ENCODE results near the gene EPB42. TPM values are rescaled to one million over a fixed set of nuclear protein-coding genes. Genes with fewer than 3 reads are reported as not detected.

The EPB42 gene
- total RNA-seq, 1 experiment from 2014 or later: not detected

DNA sequence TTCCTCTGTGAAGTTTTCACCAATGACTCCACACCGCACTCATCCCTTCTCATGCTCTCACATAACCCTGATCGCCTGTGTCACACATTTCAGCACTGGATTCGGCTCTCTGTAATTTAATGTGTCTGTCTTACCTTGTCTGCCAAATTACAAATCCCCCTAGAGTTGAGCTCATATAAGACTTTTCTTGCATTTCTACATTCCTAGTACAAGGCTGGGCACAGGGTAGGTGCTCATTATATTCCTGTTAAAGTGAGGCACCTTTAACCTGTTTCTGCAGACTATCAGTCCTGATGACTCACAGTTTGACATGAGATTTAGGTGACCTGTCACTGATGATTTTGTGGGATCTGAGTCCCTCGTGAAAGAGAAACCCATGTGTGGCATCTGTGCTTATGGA, 23.3 kb upstream of the EPB42 start:
- ChIA-PET RAD21 (ENCODE audit: low non-redundant PET in 1 of 2, low total read pairs in 2 of 2, uncharacterized antibody in 2 of 2, unreplicated experiment in 2 of 2) (no interaction called here), POLR2A (no interaction called here), CTCF (interaction anchor here (1.0 kb wide), 1 partner anchor 19 kb away, joined by 3 read pairs; no protein-coding TSS in a partner anchor)
- Histone ChIP-seq H3K4me2 (ENCODE audit: low read length) (no peak overlapping the region), H3K9me2 (ENCODE audit: insufficient read depth) (no peaks in the 10 kb centered on the region), H2AFZ (ENCODE audit: low read depth, low read length, poor library complexity, severe bottlenecking) (no peak overlapping the region), H3K36me3 (ENCODE audit: control insufficient read depth in 1 of 2, insufficient read depth in 2 of 2, low read length in 2 of 2) (no peaks in the 10 kb centered on the region), H3K9me3 (ENCODE audit: control insufficient read depth in 1 of 2, insufficient read depth in 1 of 2, low read depth in 1 of 2, low read length in 2 of 2) (no peaks in the 10 kb centered on the region), H3K4me3 (replicated peaks in 1 of 2; ENCODE audit: low read depth in 1 of 2, low read length in 2 of 2) (no peak overlapping the region), H3K79me2 (ENCODE audit: insufficient read depth, low read length) (no peaks in the 10 kb centered on the region), H3K27me3 (ENCODE audit: insufficient read depth, low read length) (no peaks in the 10 kb centered on the region), H3K27ac (ENCODE audit: low read depth, low read length) (no peak overlapping the region), H3K9ac (ENCODE audit: low read length) (no peak overlapping the region), H4K20me1 (ENCODE audit: insufficient read depth) (no peaks in the 10 kb centered on the region), H3K4me1 (ENCODE audit: control insufficient read depth in 1 of 2, insufficient read depth in 2 of 2, low read length in 2 of 2) (no peaks in the 10 kb centered on the region)
- no TSS peak for BruUV-seq (replicated peaks)
- no peak for ATAC-seq
- TF ChIP-seq ZFX (IDR thresholded peaks at IDR 0.05) (no peak), SIN3A (IDR thresholded peaks at IDR 0.05; ENCODE audit: low read depth) (no peak), CEBPB (IDR thresholded peaks at IDR 0.05; ENCODE audit: low read depth) (no peak), SRF (IDR thresholded peaks at IDR 0.05; ENCODE audit: low read depth) (no peak), SP1 (IDR thresholded peaks at IDR 0.05; ENCODE audit: low read depth) (no peak)
- TF ChIP-seq, protein P1, sequence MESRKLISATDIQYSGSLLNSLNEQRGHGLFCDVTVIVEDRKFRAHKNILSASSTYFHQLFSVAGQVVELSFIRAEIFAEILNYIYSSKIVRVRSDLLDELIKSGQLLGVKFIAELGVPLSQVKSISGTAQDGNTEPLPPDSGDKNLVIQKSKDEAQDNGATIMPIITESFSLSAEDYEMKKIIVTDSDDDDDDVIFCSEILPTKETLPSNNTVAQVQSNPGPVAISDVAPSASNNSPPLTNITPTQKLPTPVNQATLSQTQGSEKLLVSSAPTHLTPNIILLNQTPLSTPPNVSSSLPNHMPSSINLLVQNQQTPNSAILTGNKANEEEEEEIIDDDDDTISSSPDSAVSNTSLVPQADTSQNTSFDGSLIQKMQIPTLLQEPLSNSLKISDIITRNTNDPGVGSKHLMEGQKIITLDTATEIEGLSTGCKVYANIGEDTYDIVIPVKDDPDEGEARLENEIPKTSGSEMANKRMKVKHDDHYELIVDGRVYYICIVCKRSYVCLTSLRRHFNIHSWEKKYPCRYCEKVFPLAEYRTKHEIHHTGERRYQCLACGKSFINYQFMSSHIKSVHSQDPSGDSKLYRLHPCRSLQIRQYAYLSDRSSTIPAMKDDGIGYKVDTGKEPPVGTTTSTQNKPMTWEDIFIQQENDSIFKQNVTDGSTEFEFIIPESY (IDR thresholded peaks at IDR 0.05; ENCODE audit: extremely low read depth, insufficient replicate concordance, low read length): no peak
- TF ChIP-seq, protein P2, sequence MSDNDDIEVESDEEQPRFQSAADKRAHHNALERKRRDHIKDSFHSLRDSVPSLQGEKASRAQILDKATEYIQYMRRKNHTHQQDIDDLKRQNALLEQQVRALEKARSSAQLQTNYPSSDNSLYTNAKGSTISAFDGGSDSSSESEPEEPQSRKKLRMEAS (IDR thresholded peaks at IDR 0.05): no peak
- DNase-seq (ENCODE audit: low read depth, low spot score): no peak
- intact Hi-C loops (cut with micrococcal nuclease): no loop called here

DNA sequence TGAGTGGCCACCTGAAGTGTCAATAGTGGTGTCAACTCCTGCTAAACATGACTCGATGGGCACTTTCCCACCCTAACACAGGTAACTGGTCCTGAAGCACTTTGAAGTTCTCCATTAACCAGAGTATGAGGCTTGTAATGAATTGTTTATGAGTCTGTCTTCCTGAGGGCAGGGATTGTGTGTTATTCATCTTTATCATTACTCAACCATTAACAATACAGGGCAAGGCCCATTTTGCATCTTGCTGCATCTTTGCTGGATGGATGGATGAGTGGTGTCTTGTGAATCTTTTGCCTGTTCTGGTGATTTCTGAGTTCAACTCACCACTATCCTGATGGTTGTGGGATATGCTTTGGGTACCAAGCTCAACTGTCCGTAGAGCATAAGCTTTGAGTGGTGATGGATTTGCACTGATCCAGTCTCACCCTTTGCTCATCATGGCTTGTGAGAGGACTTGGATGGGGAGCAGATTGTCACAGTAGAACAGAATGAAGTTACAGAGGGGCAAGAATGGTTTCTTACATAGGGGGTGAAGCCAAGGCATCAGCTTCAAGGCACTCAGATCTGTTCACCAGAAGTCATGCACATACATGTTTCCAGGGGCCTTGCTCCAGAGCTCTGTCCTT, 22.3 kb upstream of the EPB42 start:
- Histone ChIP-seq H3K79me2 (ENCODE audit: insufficient read depth, low read length) (no peaks in the 10 kb centered on the region), H4K20me1 (ENCODE audit: insufficient read depth) (no peaks in the 10 kb centered on the region), H3K4me3 (replicated peaks in 1 of 2; ENCODE audit: low read depth in 1 of 2, low read length in 2 of 2) (no peak overlapping the region), H3K4me1 (ENCODE audit: control insufficient read depth in 1 of 2, insufficient read depth in 2 of 2, low read length in 2 of 2) (no peaks in the 10 kb centered on the region), H3K27me3 (ENCODE audit: insufficient read depth, low read length) (no peaks in the 10 kb centered on the region), H3K9me2 (ENCODE audit: insufficient read depth) (no peaks in the 10 kb centered on the region), H3K9ac (ENCODE audit: low read length) (no peak overlapping the region), H2AFZ (ENCODE audit: low read depth, low read length, poor library complexity, severe bottlenecking) (no peak overlapping the region), H3K36me3 (ENCODE audit: control insufficient read depth in 1 of 2, insufficient read depth in 2 of 2, low read length in 2 of 2) (no peaks in the 10 kb centered on the region), H3K4me2 (ENCODE audit: low read length) (no peak overlapping the region), H3K27ac (ENCODE audit: low read depth, low read length) (no peak overlapping the region), H3K9me3 (ENCODE audit: control insufficient read depth in 1 of 2, insufficient read depth in 1 of 2, low read depth in 1 of 2, low read length in 2 of 2) (no peaks in the 10 kb centered on the region)
- intact Hi-C loops (cut with micrococcal nuclease): no loop called here
- ChIA-PET POLR2A (no interaction called here), RAD21 (ENCODE audit: low non-redundant PET in 1 of 2, low total read pairs in 2 of 2, uncharacterized antibody in 2 of 2, unreplicated experiment in 2 of 2) (no interaction called here), CTCF (interaction anchor here (1.0 kb wide), 1 partner anchor 18 kb away, joined by 3 read pairs; no protein-coding TSS in a partner anchor)
- no TSS peak for BruUV-seq (replicated peaks)
- no peak for ATAC-seq
- no peak for DNase-seq (ENCODE audit: low read depth, low spot score)
- TF ChIP-seq SRF (IDR thresholded peaks at IDR 0.05; ENCODE audit: low read depth) (no peak), FOSL1 (IDR thresholded peaks at IDR 0.05; ENCODE audit: low read depth) (no peak), ZFX (IDR thresholded peaks at IDR 0.05) (no peak), EGR1 (IDR thresholded peaks at IDR 0.05; ENCODE audit: low read depth) (no peak)
- TF ChIP-seq, protein P3, sequence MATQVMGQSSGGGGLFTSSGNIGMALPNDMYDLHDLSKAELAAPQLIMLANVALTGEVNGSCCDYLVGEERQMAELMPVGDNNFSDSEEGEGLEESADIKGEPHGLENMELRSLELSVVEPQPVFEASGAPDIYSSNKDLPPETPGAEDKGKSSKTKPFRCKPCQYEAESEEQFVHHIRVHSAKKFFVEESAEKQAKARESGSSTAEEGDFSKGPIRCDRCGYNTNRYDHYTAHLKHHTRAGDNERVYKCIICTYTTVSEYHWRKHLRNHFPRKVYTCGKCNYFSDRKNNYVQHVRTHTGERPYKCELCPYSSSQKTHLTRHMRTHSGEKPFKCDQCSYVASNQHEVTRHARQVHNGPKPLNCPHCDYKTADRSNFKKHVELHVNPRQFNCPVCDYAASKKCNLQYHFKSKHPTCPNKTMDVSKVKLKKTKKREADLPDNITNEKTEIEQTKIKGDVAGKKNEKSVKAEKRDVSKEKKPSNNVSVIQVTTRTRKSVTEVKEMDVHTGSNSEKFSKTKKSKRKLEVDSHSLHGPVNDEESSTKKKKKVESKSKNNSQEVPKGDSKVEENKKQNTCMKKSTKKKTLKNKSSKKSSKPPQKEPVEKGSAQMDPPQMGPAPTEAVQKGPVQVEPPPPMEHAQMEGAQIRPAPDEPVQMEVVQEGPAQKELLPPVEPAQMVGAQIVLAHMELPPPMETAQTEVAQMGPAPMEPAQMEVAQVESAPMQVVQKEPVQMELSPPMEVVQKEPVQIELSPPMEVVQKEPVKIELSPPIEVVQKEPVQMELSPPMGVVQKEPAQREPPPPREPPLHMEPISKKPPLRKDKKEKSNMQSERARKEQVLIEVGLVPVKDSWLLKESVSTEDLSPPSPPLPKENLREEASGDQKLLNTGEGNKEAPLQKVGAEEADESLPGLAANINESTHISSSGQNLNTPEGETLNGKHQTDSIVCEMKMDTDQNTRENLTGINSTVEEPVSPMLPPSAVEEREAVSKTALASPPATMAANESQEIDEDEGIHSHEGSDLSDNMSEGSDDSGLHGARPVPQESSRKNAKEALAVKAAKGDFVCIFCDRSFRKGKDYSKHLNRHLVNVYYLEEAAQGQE (IDR thresholded peaks at IDR 0.05; ENCODE audit: low read depth): no peak
- TF ChIP-seq, protein P4, sequence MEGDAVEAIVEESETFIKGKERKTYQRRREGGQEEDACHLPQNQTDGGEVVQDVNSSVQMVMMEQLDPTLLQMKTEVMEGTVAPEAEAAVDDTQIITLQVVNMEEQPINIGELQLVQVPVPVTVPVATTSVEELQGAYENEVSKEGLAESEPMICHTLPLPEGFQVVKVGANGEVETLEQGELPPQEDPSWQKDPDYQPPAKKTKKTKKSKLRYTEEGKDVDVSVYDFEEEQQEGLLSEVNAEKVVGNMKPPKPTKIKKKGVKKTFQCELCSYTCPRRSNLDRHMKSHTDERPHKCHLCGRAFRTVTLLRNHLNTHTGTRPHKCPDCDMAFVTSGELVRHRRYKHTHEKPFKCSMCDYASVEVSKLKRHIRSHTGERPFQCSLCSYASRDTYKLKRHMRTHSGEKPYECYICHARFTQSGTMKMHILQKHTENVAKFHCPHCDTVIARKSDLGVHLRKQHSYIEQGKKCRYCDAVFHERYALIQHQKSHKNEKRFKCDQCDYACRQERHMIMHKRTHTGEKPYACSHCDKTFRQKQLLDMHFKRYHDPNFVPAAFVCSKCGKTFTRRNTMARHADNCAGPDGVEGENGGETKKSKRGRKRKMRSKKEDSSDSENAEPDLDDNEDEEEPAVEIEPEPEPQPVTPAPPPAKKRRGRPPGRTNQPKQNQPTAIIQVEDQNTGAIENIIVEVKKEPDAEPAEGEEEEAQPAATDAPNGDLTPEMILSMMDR (IDR thresholded peaks at IDR 0.05 in 2 of 3, conservative IDR thresholded peaks at IDR 0.05 in 1 of 3; ENCODE audit: borderline replicate concordance in 1 of 3, insufficient read depth in 1 of 3, low read depth in 2 of 3, low read length in 2 of 3): no peak

All from HCT116 (cell line).